Sigmoid colon (tissue), 7 donors: ENCODE results near the gene TRIM45. TPM values are rescaled to one million over a fixed set of nuclear protein-coding genes. Genes with fewer than 3 reads are reported as not detected.

ENCODE experiments used
- DNase-seq: peaks from one replicate; pipeline ENCODE4 v3.0.0-alpha.2; 2019
- H3K27ac ChIP-seq, 4 donors: fragments of 200-600 bp; sonication (generic); one replicate each; pipeline ENCODE4 v1.5.1; 2016 to 2019; ENCODE audit warnings: mild to moderate bottlenecking in 1 of 4
- H3K27me3 ChIP-seq, 3 donors: fragments of 200-600 bp; sonication (generic); one replicate each; pipeline ENCODE4 v1.5.1; 2019; ENCODE audit warnings: mild to moderate bottlenecking in 1 of 3
- H3K36me3 ChIP-seq, 4 donors: fragments of 200-600 bp; sonication (generic); one replicate each; pipeline ENCODE4 v1.5.1; 2016 to 2019
- H3K4me1 ChIP-seq, 4 donors: fragments of 200-600 bp; sonication (generic); one replicate each; pipeline ENCODE4 v1.5.1; 2017 to 2019
- H3K4me3 ChIP-seq, 4 donors: fragments of 200-600 bp; sonication (generic); one replicate each; pipeline ENCODE4 v1.5.1; 2017 to 2019; ENCODE audit warnings: mild to moderate bottlenecking in 2 of 4, moderate library complexity in 1 of 4
- H3K9me3 ChIP-seq, 4 donors: fragments of 200-600 bp in 3 of 4; sonication (generic) in 3 of 4; one replicate each; pipeline versions ENCODE4 v1.5.1 to v1.6.1; 2013 to 2019
- EP300 ChIP-seq, 4 donors: sonication (generic); formaldehyde crosslinking; IDR thresholded peaks; one replicate each; pipeline ENCODE4 v1.6.1; 2017; ENCODE audit warnings: antibody characterized with exemption in 4 of 4
- POLR2A ChIP-seq, 2 donors: fragments of 450-650 bp; IDR thresholded peaks; one replicate each; pipeline ENCODE4 v1.6.1; 2016; ENCODE audit warnings: antibody characterized with exemption in 2 of 2, mild to moderate bottlenecking in 2 of 2, moderate library complexity in 2 of 2
- POLR2AphosphoS5 ChIP-seq, 4 donors: sonication (generic); formaldehyde crosslinking; IDR thresholded peaks; one replicate each; pipeline ENCODE4 v1.6.1; 2017; ENCODE audit warnings: antibody characterized with exemption in 4 of 4
- WGBS, 2 donors: extraction: QIAGEN DNeasy Blood & Tissue Kit; methylation state at CpG; one replicate each; pipeline ENCODE4 v1.1.7; 2013; 5-methylcytosine and 5-hydroxymethylcytosine counted together
- intact Hi-C: fragments of 100-400 bp; cut with DNase I; formaldehyde crosslinking; loops from one replicate; pipeline ENCODE4 v1.15.1; 2023
- polyA plus RNA-seq, 3 donors: library from polyadenylated mRNA; stranded (reverse); fragments of 200-250 nt; gene quantifications; one replicate each; pipeline ENCODE4 v1.2.3, GENCODE V29; 2013
- total RNA-seq, 4 donors: library from RNA; depleted of rRNA; stranded (reverse); fragments of >200 nt; gene quantifications; one replicate each; pipeline ENCODE4 v1.1.0, GENCODE V29; 2016
- TF ChIP-seq, protein P1 (sequence below), 4 experiments: fragments of 450-650 bp in 3 of 4; fragments of 200-600 bp in 1 of 4; IDR thresholded peaks; one replicate each; pipeline ENCODE4 v1.5.1; 2016 to 2019; ENCODE audit warnings: antibody characterized with exemption in 4 of 4, mild to moderate bottlenecking in 3 of 4, moderate library complexity in 2 of 4
- donor health status: healthy with polysubstance abuse.
- donor health status: Bipolar disorder and iron deficiency.
- donor health status: healthy.

TRIM45 gene
- total and polyA plus RNA-seq, 7 donors, result 0.46 to 9.1 (median 2.1) TPM

DNA sequence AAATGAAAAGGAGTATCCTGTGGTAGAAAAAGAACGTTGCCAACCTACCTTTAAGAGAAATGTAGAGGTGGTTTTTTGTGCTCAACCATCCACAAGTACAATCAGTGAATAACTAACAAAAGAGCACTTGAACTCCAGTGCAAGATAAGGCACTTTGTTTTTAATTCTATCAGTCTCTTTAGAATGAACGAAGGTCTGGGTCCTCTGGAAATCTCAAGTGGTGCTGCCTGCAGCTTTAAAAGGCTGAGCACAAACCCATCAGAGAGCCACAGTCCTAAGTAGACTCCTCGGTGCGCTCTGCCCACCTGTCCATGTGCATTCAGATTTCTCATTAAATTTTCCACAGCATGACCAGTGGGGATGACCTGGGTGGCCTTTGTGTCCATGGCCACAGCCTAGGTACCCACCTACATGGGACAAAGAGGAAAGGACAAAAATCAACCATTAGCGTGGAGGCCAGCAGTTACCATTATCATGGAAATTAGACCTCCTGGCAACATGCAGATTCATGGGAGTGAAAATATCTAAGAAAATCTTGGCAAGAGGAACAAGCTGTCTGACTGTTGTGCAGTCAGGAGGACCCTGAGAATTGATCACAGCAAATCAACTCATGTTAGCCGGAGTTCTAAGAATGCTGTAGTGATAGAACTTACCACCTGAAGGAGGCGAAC lies 9.4 kb downstream of the TRIM45 start:
- no peaks in the 10 kb centered on the region for H3K9me3 ChIP-seq
- H3K4me1 ChIP-seq, result no peaks in the 10 kb centered on the region
- no peak overlapping the region for H3K4me3 ChIP-seq
- no peak for TF ChIP-seq POLR2AphosphoS5 (IDR thresholded peaks at IDR 0.05)
- TF ChIP-seq, protein P1, sequence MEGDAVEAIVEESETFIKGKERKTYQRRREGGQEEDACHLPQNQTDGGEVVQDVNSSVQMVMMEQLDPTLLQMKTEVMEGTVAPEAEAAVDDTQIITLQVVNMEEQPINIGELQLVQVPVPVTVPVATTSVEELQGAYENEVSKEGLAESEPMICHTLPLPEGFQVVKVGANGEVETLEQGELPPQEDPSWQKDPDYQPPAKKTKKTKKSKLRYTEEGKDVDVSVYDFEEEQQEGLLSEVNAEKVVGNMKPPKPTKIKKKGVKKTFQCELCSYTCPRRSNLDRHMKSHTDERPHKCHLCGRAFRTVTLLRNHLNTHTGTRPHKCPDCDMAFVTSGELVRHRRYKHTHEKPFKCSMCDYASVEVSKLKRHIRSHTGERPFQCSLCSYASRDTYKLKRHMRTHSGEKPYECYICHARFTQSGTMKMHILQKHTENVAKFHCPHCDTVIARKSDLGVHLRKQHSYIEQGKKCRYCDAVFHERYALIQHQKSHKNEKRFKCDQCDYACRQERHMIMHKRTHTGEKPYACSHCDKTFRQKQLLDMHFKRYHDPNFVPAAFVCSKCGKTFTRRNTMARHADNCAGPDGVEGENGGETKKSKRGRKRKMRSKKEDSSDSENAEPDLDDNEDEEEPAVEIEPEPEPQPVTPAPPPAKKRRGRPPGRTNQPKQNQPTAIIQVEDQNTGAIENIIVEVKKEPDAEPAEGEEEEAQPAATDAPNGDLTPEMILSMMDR (IDR thresholded peaks at IDR 0.05), result no peak
- TF ChIP-seq POLR2A (IDR thresholded peaks at IDR 0.05), result no peak
- no peak for TF ChIP-seq EP300 (IDR thresholded peaks at IDR 0.05)
- DNase-seq, result no peak
- 91 to 92% methylated on average over 7 of the region's 7 CpGs for WGBS, 2 donors
- intact Hi-C loops, result no loop called here
- no peaks in the 10 kb centered on the region for H3K27me3 ChIP-seq
- H3K36me3 ChIP-seq, result peaks cover 7 to 55% (median 13%) of the 10 kb centered on the region in 4 donors
- H3K27ac ChIP-seq, result no peak overlapping the region

- DNase-seq, result no peak
Measured at GRCh38 chr1:117110774-117111173, 10.8 kb downstream of the TRIM45 start.

GRCh38 chr1:117107364-117107763 lies 14.2 kb downstream of the TRIM45 start:
- WGBS, 2 donors, result 82 to 89% methylated on average over 2 of the region's 2 CpGs
- Histone ChIP-seq H3K9me3 (no peaks in the 10 kb centered on the region), H3K4me1 (no peaks in the 10 kb centered on the region), H3K27ac (no peak overlapping the region), H3K27me3 (no peaks in the 10 kb centered on the region), H3K36me3 (peaks cover 0 to 19% (median 3%) of the 10 kb centered on the region in 4 donors), H3K4me3 (no peak overlapping the region)
- TF ChIP-seq, protein P1 (IDR thresholded peaks at IDR 0.05), result no peak
- TF ChIP-seq POLR2A (IDR thresholded peaks at IDR 0.05), result no peak
- no peak for TF ChIP-seq POLR2AphosphoS5 (IDR thresholded peaks at IDR 0.05)
- TF ChIP-seq EP300 (IDR thresholded peaks at IDR 0.05), result no peak
- intact Hi-C loops, result no loop called here
- DNase-seq, result no peak

More at GRCh38 chr1:117110774-117111173, 10.8 kb downstream of the TRIM45 start:
- Histone ChIP-seq H3K27me3 (no peaks in the 10 kb centered on the region), H3K4me3 (no peak overlapping the region), H3K27ac (no peak overlapping the region), H3K36me3 (peaks cover 7 to 48% (median 16%) of the 10 kb centered on the region in 4 donors), H3K9me3 (no peaks in the 10 kb centered on the region), H3K4me1 (no peaks in the 10 kb centered on the region)
- TF ChIP-seq POLR2AphosphoS5 (IDR thresholded peaks at IDR 0.05) (no peak), POLR2A (IDR thresholded peaks at IDR 0.05) (no peak), EP300 (IDR thresholded peaks at IDR 0.05) (no peak)
- TF ChIP-seq, protein P1 (IDR thresholded peaks at IDR 0.05), result no peak
- intact Hi-C loops, result no loop called here
- 79 to 83% methylated on average over 2 of the region's 2 CpGs for WGBS, 2 donors

GRCh38 chr1:117106478-117106877 lies 15.1 kb downstream of the TRIM45 start:
- no peak overlapping the region for H3K4me3 ChIP-seq
- H3K36me3 ChIP-seq, result peaks cover 0 to 21% (median 3%) of the 10 kb centered on the region in 4 donors
- TF ChIP-seq, protein P1 (IDR thresholded peaks at IDR 0.05), result no peak
- TF ChIP-seq EP300 (IDR thresholded peaks at IDR 0.05) (no peak), POLR2AphosphoS5 (IDR thresholded peaks at IDR 0.05) (no peak)
- intact Hi-C loops, result no loop called here
- WGBS, 2 donors, result 91 to 96% methylated on average over 2 of the region's 2 CpGs
- H3K27ac ChIP-seq, result no peak overlapping the region
- H3K4me1 ChIP-seq, result no peaks in the 10 kb centered on the region
- no peaks in the 10 kb centered on the region for H3K9me3 ChIP-seq
- no peak for DNase-seq
- no peaks in the 10 kb centered on the region for H3K27me3 ChIP-seq

DNA sequence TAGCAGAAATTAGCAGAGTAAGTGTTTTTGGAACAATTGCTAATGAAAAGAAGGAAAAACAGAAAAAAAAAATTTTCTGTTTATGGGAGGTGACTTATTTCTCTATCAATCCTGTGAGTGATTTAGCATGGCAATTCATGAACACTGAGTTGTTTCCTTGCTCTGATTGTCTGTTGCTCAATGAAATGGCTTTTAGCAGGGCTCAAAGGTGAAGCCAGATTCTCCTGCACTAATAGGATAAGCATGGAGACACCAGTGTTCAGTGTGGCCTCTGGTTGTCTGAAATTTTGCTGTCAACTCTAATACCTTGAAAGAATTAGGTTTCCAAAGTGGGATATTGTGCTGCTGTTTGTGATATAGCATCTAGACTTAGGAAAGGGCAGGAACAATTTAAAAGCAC lies 15.8 kb downstream of the TRIM45 start:
- intact Hi-C loops, result no loop called here
- no peaks in the 10 kb centered on the region for H3K9me3 ChIP-seq
- H3K27ac ChIP-seq, result no peak overlapping the region
- no peaks in the 10 kb centered on the region for H3K27me3 ChIP-seq
- DNase-seq, result no peak
- no peak for TF ChIP-seq POLR2A (IDR thresholded peaks at IDR 0.05)
- no peak for TF ChIP-seq POLR2AphosphoS5 (IDR thresholded peaks at IDR 0.05)
- no peak for TF ChIP-seq EP300 (IDR thresholded peaks at IDR 0.05)
- TF ChIP-seq, protein P1 (IDR thresholded peaks at IDR 0.05), result no peak
- H3K4me1 ChIP-seq, result no peaks in the 10 kb centered on the region
- H3K4me3 ChIP-seq, result no peak overlapping the region
- H3K36me3 ChIP-seq, result peaks cover 0 to 16% (median 3%) of the 10 kb centered on the region in 4 donors
